Fibroblast of skin of back (primary cell): ENCODE data around the gene DNM1. TPM values are rescaled to one million over a fixed set of nuclear protein-coding genes. Genes with fewer than 3 reads are reported as not detected.

Experiments
- DNase-seq: peaks from one replicate; pipeline ENCODE4 v3.0.0-alpha.2; 2013
- polyA plus RNA-seq, 2 experiments: library from polyadenylated mRNA; unstranded; fragments of 120-200 nt; gene quantifications; one replicate each; pipeline ENCODE4 v1.2.1, GENCODE V29; 2013; ENCODE audit not compliant: insufficient read length in 2 of 2

DNM1 gene
- 23.6 TPM for polyA plus RNA-seq (2013, experiment 1 of 2; ENCODE audit: insufficient read length)
- polyA plus RNA-seq (2013, experiment 2 of 2; ENCODE audit: insufficient read length) = 28.0 TPM

DNA sequence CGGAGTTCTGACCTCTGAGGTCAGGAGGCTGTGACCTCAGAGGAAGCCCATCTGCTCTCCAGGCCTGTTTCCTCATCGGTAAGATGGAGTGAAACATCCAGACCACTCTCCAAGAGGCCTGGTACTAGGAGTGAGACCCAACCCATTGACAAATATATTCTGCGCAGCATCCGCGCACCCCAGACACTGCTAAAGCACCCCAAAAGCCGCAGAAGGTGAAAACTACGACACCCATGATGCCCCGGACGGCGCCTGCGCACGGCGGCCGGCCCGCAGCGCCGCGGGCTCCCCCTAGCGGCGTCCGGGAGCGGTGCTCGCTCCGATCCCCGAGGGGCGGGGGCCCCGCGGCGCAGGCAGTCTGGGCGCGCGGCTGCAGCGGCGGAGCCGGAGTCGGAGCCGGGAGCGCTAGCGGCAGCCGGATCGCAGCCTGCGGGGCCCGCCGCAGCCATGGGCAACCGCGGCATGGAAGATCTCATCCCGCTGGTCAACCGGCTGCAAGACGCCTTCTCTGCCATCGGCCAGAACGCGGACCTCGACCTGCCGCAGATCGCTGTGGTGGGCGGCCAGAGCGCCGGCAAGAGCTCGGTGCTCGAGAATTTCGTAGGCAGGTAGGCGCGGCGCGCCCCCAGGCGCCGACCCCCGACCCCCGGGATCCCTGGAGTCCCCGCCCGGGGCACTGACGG lies at the start of gene DNM1:
Gene DNM1, plus strand, starts transcription at position 356 of the 683 bp plus-strand sequence. Its CDS starts 92 bp downstream, at position 448.
- peak; percentile 64 for DNase-seq

- no peak for DNase-seq
Measured at GRCh38 chr9:128153947-128154695, 49.1 kb upstream of the DNM1 start.

DNA sequence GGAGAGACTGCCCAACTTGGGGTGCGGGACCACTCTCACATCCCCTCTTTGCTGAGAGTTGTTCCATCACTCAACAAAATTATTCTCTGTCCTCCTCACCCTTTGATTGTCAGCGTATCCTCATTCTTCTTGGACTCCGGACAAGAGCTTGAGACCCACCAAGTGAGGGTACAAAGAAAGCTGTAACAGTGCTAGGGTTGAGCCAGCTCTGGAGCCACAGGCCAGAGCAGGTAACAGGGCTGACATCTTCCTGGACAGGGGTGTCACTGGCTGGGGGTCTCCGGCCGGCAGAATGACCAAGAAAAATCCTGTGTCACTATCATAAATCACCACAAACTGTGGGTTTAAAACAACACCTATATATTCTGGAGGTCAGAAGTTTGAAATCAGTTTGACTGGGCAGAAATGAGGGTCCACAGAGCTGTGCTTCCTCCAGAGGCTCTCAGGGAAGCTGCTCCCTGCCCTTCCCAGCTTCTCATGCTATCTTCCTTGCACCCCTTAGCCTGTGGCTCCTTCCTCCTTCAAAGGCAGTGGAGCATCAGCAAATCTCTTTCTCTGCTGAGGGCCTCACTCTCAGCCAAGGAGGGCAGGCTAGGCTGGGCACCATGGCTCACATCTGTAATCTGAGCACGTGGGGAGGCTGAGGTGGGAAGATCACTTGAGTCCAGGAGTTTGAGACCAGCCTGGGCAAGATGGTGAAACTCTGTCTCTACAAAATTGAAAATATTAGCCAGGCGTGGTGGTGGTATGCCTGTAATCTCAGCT lies 47.3 kb upstream of the DNM1 start:
- DNase-seq = no peak

- DNase-seq = no peak
Measured at GRCh38 chr9:128159522-128159783, 43.7 kb upstream of the DNM1 start.

DNA sequence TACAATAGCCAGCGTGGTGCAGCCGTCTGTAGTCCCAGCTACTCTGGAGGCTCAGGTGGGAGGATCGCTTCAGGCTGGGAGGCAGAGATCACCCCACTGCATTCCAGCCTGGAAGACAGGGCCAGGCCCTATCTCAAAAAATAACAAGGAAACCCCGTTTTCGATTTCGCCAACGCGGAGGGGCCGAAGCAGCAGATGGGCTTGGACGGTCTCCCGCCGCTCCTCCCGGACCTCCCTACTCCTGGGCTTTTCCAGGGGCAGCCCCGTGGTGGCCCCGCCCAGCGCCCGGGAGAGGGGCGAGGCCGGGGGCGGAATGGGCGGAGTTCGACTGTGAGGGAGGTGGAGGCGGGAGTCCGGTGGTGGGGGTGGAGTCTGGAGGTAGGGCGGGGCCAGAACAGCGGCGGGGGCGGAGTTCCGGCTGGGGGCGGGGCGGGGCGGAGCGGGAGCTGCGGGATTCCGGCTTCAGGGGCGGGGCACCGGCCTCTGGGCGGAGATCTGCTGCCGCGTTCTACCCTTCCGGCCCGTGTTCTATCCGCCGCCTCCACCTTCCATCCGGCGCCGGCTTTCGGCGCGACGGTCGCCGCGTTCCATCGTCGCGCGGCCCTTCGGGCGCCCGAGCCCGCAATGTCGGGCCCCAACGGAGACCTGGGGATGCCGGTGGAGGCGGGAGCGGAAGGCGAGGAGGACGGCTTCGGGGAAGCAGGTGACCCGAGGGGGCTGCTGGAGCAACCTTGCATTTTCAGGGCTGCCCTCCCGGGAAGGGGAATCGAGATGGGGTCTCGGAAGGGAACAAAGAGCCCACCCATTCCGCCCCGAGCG lies 43.2 kb upstream of the DNM1 start, which contains the start of gene BBLN:
Gene BBLN, plus strand, starts transcription at position 482 of the 819 bp plus-strand sequence. Its CDS starts 143 bp downstream, at position 625.
- DNase-seq = peak; percentile 91

- DNase-seq = peak; percentile 20
Measured at GRCh38 chr9:128160603-128160987, 42.6 kb upstream of the DNM1 start.

GRCh38 chr9:128161215-128161902 lies 41.8 kb upstream of the DNM1 start:
- no peak for DNase-seq

GRCh38 chr9:128162215-128163026 lies 40.8 kb upstream of the DNM1 start:
- peak; percentile 18 for DNase-seq

- no peak for DNase-seq
Measured at GRCh38 chr9:128163027-128163515, 40.1 kb upstream of the DNM1 start.

- no peak for DNase-seq
Measured at GRCh38 chr9:128163523-128164306, 39.5 kb upstream of the DNM1 start.

- no peak for DNase-seq
Measured at GRCh38 chr9:128164307-128164885, 38.8 kb upstream of the DNM1 start.

DNA sequence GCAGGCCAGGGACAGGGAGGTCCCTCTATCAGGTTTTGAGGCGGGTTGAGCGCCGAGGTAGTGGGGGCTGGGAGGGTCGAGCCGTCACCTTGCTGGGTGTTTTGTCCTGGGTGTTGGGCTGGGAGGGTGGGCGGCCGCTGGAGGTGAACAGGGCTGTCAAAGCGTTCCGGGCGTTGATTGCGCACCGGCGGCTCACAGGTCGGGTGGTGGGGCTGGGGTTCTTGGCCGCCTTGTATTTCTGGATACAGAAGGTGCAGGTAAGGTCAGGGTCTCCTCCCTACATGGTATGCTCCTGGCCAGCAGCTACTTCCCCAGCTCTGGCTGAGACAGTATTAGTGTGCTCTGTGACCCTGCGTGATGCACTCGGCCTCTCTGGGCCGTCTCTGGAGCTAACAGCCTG lies 37.0 kb upstream of the DNM1 start:
- no peak for DNase-seq

GRCh38 chr9:128167209-128167608 lies 36.0 kb upstream of the DNM1 start:
- no peak for DNase-seq

GRCh38 chr9:128168731-128169308 lies 34.4 kb upstream of the DNM1 start:
- DNase-seq = peak; percentile 29

DNA sequence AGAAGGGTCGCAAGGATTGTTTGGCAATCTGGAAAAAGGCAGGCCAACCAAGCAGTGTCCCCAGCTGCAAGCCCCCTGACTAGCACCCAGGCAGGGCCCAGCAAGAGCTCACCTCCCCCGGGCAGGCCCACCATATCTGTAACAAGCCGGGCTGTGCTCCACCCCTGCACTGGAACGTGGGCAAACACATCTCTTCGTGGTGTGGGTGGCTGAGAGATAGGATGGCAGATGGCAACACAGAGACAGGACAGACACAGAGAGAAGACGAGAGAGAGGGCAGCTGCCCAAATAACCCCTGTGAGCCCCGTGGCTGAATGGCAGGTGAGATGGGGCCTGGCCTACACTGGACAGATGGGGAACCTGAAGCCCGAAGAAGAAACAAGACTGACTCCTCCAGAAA lies 33.7 kb upstream of the DNM1 start:
- DNase-seq = no peak

DNA sequence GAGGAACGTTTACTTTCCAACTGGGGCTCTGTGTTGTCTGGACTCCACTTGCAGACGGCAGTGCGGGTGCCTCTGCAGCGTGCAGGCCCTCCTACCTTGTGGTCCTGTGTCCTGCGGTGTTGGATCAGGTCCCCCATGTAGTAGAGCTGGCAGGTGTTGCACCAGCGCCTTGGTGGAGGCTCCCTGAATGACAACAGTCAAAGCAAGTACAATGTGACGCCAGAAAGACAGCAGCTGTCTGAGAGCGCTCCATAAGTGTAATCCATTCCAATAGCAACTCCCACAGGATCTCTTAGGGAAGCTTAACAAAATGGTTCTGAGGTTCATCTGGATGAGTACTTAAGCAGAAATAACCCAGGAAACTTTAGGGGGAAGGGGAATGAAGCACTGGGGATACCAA lies 33.3 kb upstream of the DNM1 start:
- DNase-seq = no peak

GRCh38 chr9:128174062-128174461 lies 29.1 kb upstream of the DNM1 start:
- no peak for DNase-seq

GRCh38 chr9:128175102-128175563 lies 28.0 kb upstream of the DNM1 start:
- peak; percentile 18 for DNase-seq

DNA sequence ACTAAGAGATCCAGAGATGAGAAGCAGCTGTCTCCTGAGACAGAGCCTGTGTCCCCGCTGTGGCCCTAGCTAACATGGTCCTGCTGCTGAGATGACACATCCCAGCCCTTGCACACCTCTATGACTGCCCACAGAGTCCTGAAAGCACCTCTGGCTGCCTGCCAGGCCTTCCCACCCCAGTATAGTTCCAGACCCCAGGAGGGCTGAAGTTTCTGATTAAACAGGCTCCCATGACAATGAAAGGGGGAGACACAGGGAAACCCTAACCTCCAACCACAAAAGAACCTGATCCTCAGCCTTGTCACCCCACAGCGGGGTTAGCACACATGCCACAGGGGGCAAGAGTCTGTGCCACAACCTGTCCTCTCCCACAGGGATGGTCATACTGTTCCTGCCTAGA lies 27.5 kb upstream of the DNM1 start:
- no peak for DNase-seq
